MCF 10A (cell line): ENCODE measurements around the gene DDX50. TPM values are rescaled to one million over a fixed set of nuclear protein-coding genes. Genes with fewer than 3 reads are reported as not detected.

Source experiments
- BruUV-seq: library from RNA; stranded (reverse); fragments of 400-500 nt; replicated peaks from 2 replicates; lab custom pipeline; 2021; lab: Mats Ljungman, UMichigan
- CTCF ChIA-PET: fragments of 300-600 bp; sonication (Branson Sonifier 250); formaldehyde crosslinking; extraction: SDS; loops from one replicate; lab custom pipeline; 2021; ENCODE audit warnings: antibody characterized with exemption, inconsistent platforms; lab: Yijun Ruan, JAX
- POLR2A ChIA-PET: fragments of 300-600, 350-650 bp; sonication (Branson Sonifier 250); formaldehyde crosslinking; extraction: SDS; loops from one replicate; lab custom pipeline; 2020; ENCODE audit warnings: antibody characterized with exemption, inconsistent platforms; lab: Yijun Ruan, JAX
- DNase-seq: peaks from one replicate; pipeline ENCODE4 v3.0.0-alpha.2; 2018; ENCODE audit not compliant: unreplicated experiment
- H3K27ac Mint-ChIP-seq: one replicate; pipeline ENCODE4 v1.8.0; 2022; ENCODE audit warnings: mild to moderate bottlenecking, low read depth, mixed read lengths; ENCODE audit not compliant: unreplicated experiment
- H3K27me3 Mint-ChIP-seq: one replicate; pipeline ENCODE4 v1.8.0; 2022; ENCODE audit warnings: mixed read lengths; ENCODE audit not compliant: insufficient read depth, unreplicated experiment
- H3K36me3 Mint-ChIP-seq: one replicate; pipeline ENCODE4 v1.8.0; 2022; ENCODE audit warnings: mild to moderate bottlenecking, moderate library complexity, mixed read lengths; ENCODE audit not compliant: insufficient read depth, unreplicated experiment
- H3K4me1 Mint-ChIP-seq: one replicate; pipeline ENCODE4 v1.8.0; 2022; ENCODE audit warnings: mixed read lengths; ENCODE audit not compliant: insufficient read depth, unreplicated experiment
- H3K4me3 Mint-ChIP-seq: one replicate; pipeline ENCODE4 v1.8.0; 2022; ENCODE audit warnings: mild to moderate bottlenecking, moderate library complexity, mixed read lengths; ENCODE audit not compliant: unreplicated experiment
- H3K9me3 Mint-ChIP-seq: one replicate; pipeline ENCODE4 v1.8.0; 2022; ENCODE audit warnings: mixed read lengths; ENCODE audit not compliant: unreplicated experiment
- CTCF ChIP-seq: fragments of 200-600 bp; IDR thresholded peaks from one replicate; pipeline ENCODE4 v1.8.0; 2022; ENCODE audit warnings: antibody characterized with exemption, mild to moderate bottlenecking; ENCODE audit not compliant: unreplicated experiment
- intact Hi-C: fragments of 100-400 bp; cut with micrococcal nuclease; formaldehyde crosslinking; loops from 2 replicates; pipeline ENCODE4 v1.14.1; 2022
- total RNA-seq: library from RNA; stranded (reverse); gene quantifications from 2 replicates; pipeline ENCODE4 v1.2.3, GENCODE V29; 2022

DDX50 gene
- total RNA-seq, 1 experiment from 2014 or later, result 66.3 TPM

- CTCF ChIA-PET, result interaction anchor here (0.6 kb wide), 1 partner anchor 16 kb away, joined by 3 read pairs; no protein-coding TSS in a partner anchor
- H3K4me1 Mint-ChIP-seq, result peaks cover 8% of the 10 kb centered on the region
- H3K9me3 Mint-ChIP-seq, result no peaks in the 10 kb centered on the region
- peak overlapping the region; percentile 100 for H3K27ac Mint-ChIP-seq
- peak overlapping the region; percentile 100 for H3K4me3 Mint-ChIP-seq
- H3K27me3 Mint-ChIP-seq, result no peaks in the 10 kb centered on the region
- intact Hi-C loops, result no loop called here
- POLR2A ChIA-PET, result interaction anchor here (0.5 to 4.9 kb wide), 15 partner anchors 8 to 1189 kb away, joined by 3 to 38 read pairs (median 4); partner anchors contain the start of genes DDX50, HNRNPH3, KIFBP and PBLD
- no TSS peak for BruUV-seq
- no peak for TF ChIP-seq CTCF
- DNase-seq, result no peak
- H3K36me3 Mint-ChIP-seq, result peaks cover 56% of the 10 kb centered on the region
Observed at GRCh38 chr10:68957284-68957615, 56.1 kb downstream of the DDX50 start.

DNA sequence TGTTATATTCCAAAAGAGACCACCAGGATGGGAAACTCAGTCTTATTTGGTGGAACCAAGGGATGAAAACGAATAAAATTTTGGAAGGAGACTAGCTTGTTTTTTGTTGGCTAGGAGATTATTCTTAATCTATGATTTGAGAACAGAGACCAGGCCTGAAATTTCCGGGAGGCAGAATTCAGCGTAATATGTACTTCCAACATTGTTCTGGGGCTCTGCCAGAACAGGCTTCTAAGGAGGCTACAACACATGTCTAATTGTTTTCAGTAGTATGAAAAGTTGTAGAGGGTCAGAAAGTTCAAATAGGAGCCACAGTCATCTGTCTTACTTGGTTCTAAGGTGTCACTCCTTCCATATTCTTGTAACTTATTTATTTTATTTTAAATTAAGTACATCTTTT lies 56.5 kb downstream of the DDX50 start:
- peaks cover 8% of the 10 kb centered on the region for H3K4me1 Mint-ChIP-seq
- no peaks in the 10 kb centered on the region for H3K9me3 Mint-ChIP-seq
- peaks cover 60% of the 10 kb centered on the region for H3K36me3 Mint-ChIP-seq
- intact Hi-C loops, result no loop called here
- no peaks in the 10 kb centered on the region for H3K27me3 Mint-ChIP-seq
- BruUV-seq, result no TSS peak
- TF ChIP-seq CTCF, result no peak
- H3K27ac Mint-ChIP-seq, result peak overlapping the region; percentile 100
- H3K4me3 Mint-ChIP-seq, result peak overlapping the region; percentile 100
- ChIA-PET POLR2A (interaction anchor here (0.5 to 4.9 kb wide), 13 partner anchors 9 to 1189 kb away, joined by 3 to 38 read pairs (median 4); partner anchors contain the start of genes DDX50, KIFBP and TYSND1), CTCF (interaction anchor here (0.6 kb wide), 1 partner anchor 17 kb away, joined by 3 read pairs; no protein-coding TSS in a partner anchor)
- peak; percentile 27 for DNase-seq

DNA sequence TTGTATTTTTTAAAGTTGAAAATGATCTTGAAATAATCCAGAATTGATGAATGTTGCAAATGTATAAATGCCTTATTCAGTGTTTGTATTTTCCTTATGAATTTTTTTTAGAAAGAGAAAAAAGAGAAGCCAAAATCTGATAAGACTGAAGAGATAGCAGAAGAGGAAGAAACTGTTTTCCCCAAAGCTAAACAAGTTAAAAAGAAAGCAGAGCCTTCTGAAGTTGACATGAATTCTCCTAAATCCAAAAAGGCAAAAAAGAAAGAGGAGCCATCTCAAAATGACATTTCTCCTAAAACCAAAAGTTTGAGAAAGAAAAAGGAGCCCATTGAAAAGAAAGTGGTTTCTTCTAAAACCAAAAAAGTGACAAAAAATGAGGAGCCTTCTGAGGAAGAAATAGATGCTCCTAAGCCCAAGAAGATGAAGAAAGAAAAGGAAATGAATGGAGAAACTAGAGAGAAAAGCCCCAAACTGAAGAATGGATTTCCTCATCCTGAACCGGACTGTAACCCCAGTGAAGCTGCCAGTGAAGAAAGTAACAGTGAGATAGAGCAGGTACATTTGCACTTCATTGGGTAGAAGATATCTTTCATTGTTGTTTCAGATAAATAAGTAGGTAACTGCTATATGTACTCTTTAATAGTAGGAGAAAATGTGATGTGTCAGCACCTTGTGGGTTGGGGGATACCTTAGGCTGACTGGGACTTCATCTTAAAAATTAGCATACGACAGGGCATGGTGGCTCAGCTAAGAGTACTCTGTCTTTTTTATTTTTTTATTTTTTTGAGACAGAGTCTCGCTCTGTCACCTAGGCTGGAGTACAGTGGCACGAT lies 58.8 kb downstream of the DDX50 start:
- H3K9me3 Mint-ChIP-seq, result no peaks in the 10 kb centered on the region
- H3K36me3 Mint-ChIP-seq, result peaks cover 83% of the 10 kb centered on the region
- H3K27ac Mint-ChIP-seq, result peak overlapping the region; percentile 32
- no TSS peak for BruUV-seq
- no peaks in the 10 kb centered on the region for H3K27me3 Mint-ChIP-seq
- H3K4me3 Mint-ChIP-seq, result no peak overlapping the region
- no peak for TF ChIP-seq CTCF
- ChIA-PET CTCF (interaction anchor here (0.6 to 0.7 kb wide), 3 partner anchors 10 to 488 kb away, joined by 3 to 4 read pairs (median 3); no protein-coding TSS in a partner anchor), POLR2A (interaction anchor here (0.9 to 4.9 kb wide), 4 partner anchors 10 to 29 kb away, joined by 3 to 38 read pairs (median 4); partner anchors contain the start of gene KIFBP)
- intact Hi-C loops, result no loop called here
- no peak for DNase-seq
- H3K4me1 Mint-ChIP-seq, result peaks cover 8% of the 10 kb centered on the region

DNA sequence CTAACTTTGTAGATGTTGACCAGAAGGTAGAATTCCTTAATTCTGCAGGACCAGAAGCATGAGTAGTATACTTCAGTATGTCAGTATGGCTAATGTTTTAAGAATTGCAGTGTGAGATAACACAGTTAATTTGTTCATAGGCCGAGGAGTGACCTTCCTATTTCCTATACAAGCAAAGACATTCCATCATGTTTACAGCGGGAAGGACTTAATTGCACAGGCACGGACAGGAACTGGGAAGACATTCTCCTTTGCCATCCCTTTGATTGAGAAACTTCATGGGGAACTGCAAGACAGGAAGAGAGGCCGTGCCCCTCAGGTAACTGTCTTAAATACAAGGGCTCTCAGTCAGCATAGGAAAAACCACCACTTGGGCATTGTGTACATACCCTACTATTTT lies 62.0 kb downstream of the DDX50 start:
- no peak for TF ChIP-seq CTCF
- DNase-seq, result no peak
- Mint-ChIP-seq H3K9me3 (no peaks in the 10 kb centered on the region), H3K27ac (no peak overlapping the region), H3K4me3 (no peak overlapping the region), H3K27me3 (no peaks in the 10 kb centered on the region), H3K36me3 (peaks cover 93% of the 10 kb centered on the region), H3K4me1 (peaks cover 8% of the 10 kb centered on the region)
- CTCF ChIA-PET, result no interaction called here
- POLR2A ChIA-PET, result no interaction called here
- BruUV-seq, result no TSS peak
- intact Hi-C loops, result no loop called here
